Activated CD4-positive, alpha-beta T cell treated with anti-CD3 and anti-CD28 coated beads for 4 hours (primary cell): ENCODE results near the gene SPAG6.
"Not testable (repeated sequence)": the region's sequence is repeated elsewhere in the genome, so short reads cannot be mapped to it uniquely, and the experiment has no call there.

Experiments
- DNase-seq, 2 donors: peaks; one replicate each; pipeline ENCODE4 v3.0.0-alpha.2; 2020

Gene SPAG6

GRCh38 chr10:22345301-22346095 lies at the start of gene SPAG6:
Gene SPAG6 (plus strand): TSS chr10:22345496. CDS start chr10:22345612, 116 bp downstream.
- DNase-seq: peak; percentile 20 to 30

GRCh38 chr10:22301193-22301592 lies 44.1 kb upstream of the SPAG6 start:
- no peak for DNase-seq

GRCh38 chr10:22303461-22303860 lies 41.8 kb upstream of the SPAG6 start:
- DNase-seq: no peak

- no peak for DNase-seq
Observed at GRCh38 chr10:22305721-22306120, 39.6 kb upstream of the SPAG6 start.

- no peak for DNase-seq
Observed at GRCh38 chr10:22308390-22308789, 36.9 kb upstream of the SPAG6 start.

- DNase-seq: no peak
Observed at GRCh38 chr10:22309180-22310000, 35.9 kb upstream of the SPAG6 start.

GRCh38 chr10:22310012-22310411 lies 35.3 kb upstream of the SPAG6 start:
- DNase-seq: not testable (repeated sequence)

GRCh38 chr10:22310928-22311327 lies 34.4 kb upstream of the SPAG6 start:
- no peak for DNase-seq

- DNase-seq: no peak
Observed at GRCh38 chr10:22314852-22315251, 30.4 kb upstream of the SPAG6 start.

GRCh38 chr10:22315455-22316285 lies 29.6 kb upstream of the SPAG6 start:
- no peak for DNase-seq

GRCh38 chr10:22316286-22317075 lies 28.8 kb upstream of the SPAG6 start, which contains the start of gene COMMD3:
Gene COMMD3 (plus strand): TSS chr10:22316388. CDS start chr10:22316418, 30 bp downstream.
- DNase-seq: peak; percentile 74 to 77

- DNase-seq: no peak
Observed at GRCh38 chr10:22317076-22317370, 28.3 kb upstream of the SPAG6 start.

GRCh38 chr10:22317771-22318565 lies 27.3 kb upstream of the SPAG6 start:
- DNase-seq: no peak

- no peak for DNase-seq
Observed at GRCh38 chr10:22318772-22319171, 26.5 kb upstream of the SPAG6 start.

- no peak for DNase-seq
Observed at GRCh38 chr10:22319547-22319979, 25.7 kb upstream of the SPAG6 start.

GRCh38 chr10:22319980-22320558 lies 25.2 kb upstream of the SPAG6 start:
- no peak for DNase-seq

- peak in 1 of 2 donors; percentile 77 for DNase-seq
Observed at GRCh38 chr10:22320591-22321155, 24.6 kb upstream of the SPAG6 start, which contains the start of gene BMI1. Gene BMI1 (plus strand): TSS chr10:22321099. CDS start chr10:22326450, 5,351 bp downstream.

- DNase-seq: peak; percentile 72 to 77
Observed at GRCh38 chr10:22321156-22321923, 24.0 kb upstream of the SPAG6 start.

- DNase-seq: peak in 1 of 2 donors; percentile 27
Observed at GRCh38 chr10:22321924-22322640, 23.2 kb upstream of the SPAG6 start.
